GM21390 (cell line): Measurements from ENCODE around the gene SCMH1.
A peak's percentile ranks its signal among the peaks of the same experiment; 100 is the strongest.
"Not testable (repeated sequence)": the region's sequence is repeated elsewhere in the genome, so short reads cannot be mapped to it uniquely, and the experiment has no call there.

Experiments used
- ATAC-seq: cut with Tn5 transposase; IDR thresholded peaks from one replicate; pipeline ENCODE4 v1.9.1; 2021; ENCODE audit not compliant: unreplicated experiment

Gene SCMH1

GRCh38 chr1:41251120-41251519 is 9.0 kb upstream of the SCMH1 start:
- ATAC-seq: not testable (repeated sequence)

- ATAC-seq: no peak
Observed at GRCh38 chr1:41249319-41249718, 7.2 kb upstream of the SCMH1 start.

- no peak for ATAC-seq
Observed at GRCh38 chr1:41246568-41246967, 4.5 kb upstream of the SCMH1 start.

- no peak for ATAC-seq
Observed at GRCh38 chr1:41245659-41246058, 3.6 kb upstream of the SCMH1 start.

GRCh38 chr1:41243079-41243385 is 926 bp upstream of the SCMH1 start:
- no peak for ATAC-seq

- peak; percentile 15 for ATAC-seq
Observed at GRCh38 chr1:41242342-41243078, 404 bp upstream of the SCMH1 start.

GRCh38 chr1:41241354-41241748 is 755 bp downstream of the SCMH1 start:
- peak; percentile 58 for ATAC-seq

- ATAC-seq: no peak
Observed at GRCh38 chr1:41240781-41241353, 1.2 kb downstream of the SCMH1 start.

GRCh38 chr1:41239988-41240610 is 2.0 kb downstream of the SCMH1 start:
- no peak for ATAC-seq

- ATAC-seq: no peak
Observed at GRCh38 chr1:41238311-41238988, 3.7 kb downstream of the SCMH1 start.

GRCh38 chr1:41236781-41237180 is 5.3 kb downstream of the SCMH1 start:
- no peak for ATAC-seq

- ATAC-seq: no peak
Observed at GRCh38 chr1:41235893-41236292, 6.2 kb downstream of the SCMH1 start.

- ATAC-seq: no peak
Observed at GRCh38 chr1:41233708-41234107, 8.4 kb downstream of the SCMH1 start.

GRCh38 chr1:41232305-41232704 is 9.8 kb downstream of the SCMH1 start:
- no peak for ATAC-seq

- no peak for ATAC-seq
Observed at GRCh38 chr1:41230656-41231055, 11.4 kb downstream of the SCMH1 start.

GRCh38 chr1:41229219-41229618 is 12.9 kb downstream of the SCMH1 start:
- not testable (repeated sequence) for ATAC-seq

- no peak for ATAC-seq
Observed at GRCh38 chr1:41226815-41227434, 15.2 kb downstream of the SCMH1 start.

GRCh38 chr1:41225495-41225894 is 16.6 kb downstream of the SCMH1 start:
- no peak for ATAC-seq

GRCh38 chr1:41222496-41222895 is 19.6 kb downstream of the SCMH1 start:
- ATAC-seq: no peak

- no peak for ATAC-seq
Observed at GRCh38 chr1:41221995-41222394, 20.1 kb downstream of the SCMH1 start.

- ATAC-seq: no peak
Observed at GRCh38 chr1:41218152-41218551, 24.0 kb downstream of the SCMH1 start.

GRCh38 chr1:41217441-41217840 is 24.7 kb downstream of the SCMH1 start:
- no peak for ATAC-seq
